K562 (cell line): ENCODE results near the gene DNAJB1. TPM values are rescaled to one million over a fixed set of nuclear protein-coding genes. Genes with fewer than 3 reads are reported as not detected.

ENCODE experiments used
- ATAC-seq: fragments of 200-7000 bp; cut with Tn5 transposase; 3 replicates; pipeline ENCODE4 v1.9.1; 2020; ENCODE audit warnings: moderate library complexity
- BruUV-seq: library from RNA; stranded (reverse); fragments of 400-500 nt; replicated peaks from 2 replicates; lab custom pipeline; 2021; lab: Mats Ljungman, UMichigan
- CTCF ChIA-PET: fragments of 300-600 bp; formaldehyde crosslinking; extraction: SDS; loops from one replicate; lab custom pipeline; 2021; ENCODE audit warnings: low intra/inter-chr PET ratio; lab: Yijun Ruan, JAX
- POLR2A ChIA-PET: fragments of 300-600, 350-650 bp; sonication (Branson Sonifier 250); formaldehyde crosslinking; extraction: SDS; loops from one replicate; lab custom pipeline; 2021; ENCODE audit warnings: antibody characterized with exemption, inconsistent platforms; lab: Yijun Ruan, JAX
- DNase-seq, 4 experiments: peaks; one replicate each; pipeline versions ENCODE4 v3.0.0 to v3.0.0-alpha.2; 2011 to 2018; ENCODE audit warnings: low spot score in 3 of 4, mixed read lengths in 3 of 4; ENCODE audit errors: extremely low read depth in 1 of 4
- FAIRE-seq: peaks from 2 replicates; lab custom pipeline; 2011; peaks lifted over from hg19 to GRCh38; lab: Jason Lieb, UNC
- H2AFZ ChIP-seq: 2 replicates; pipeline ENCODE4 v1.6.0; 2011; ENCODE audit warnings: low read depth, low read length, control low read depth, inconsistent platforms
- H3K27ac ChIP-seq: fragments of 200-600 bp; 3 replicates; pipeline ENCODE4 v1.8.0; 2011; ENCODE audit warnings: low read depth, mild to moderate bottlenecking, control low read depth, inconsistent platforms, low read length, moderate library complexity, mixed read lengths; ENCODE audit errors: extremely low read depth
- H3K27me3 ChIP-seq, 2 experiments: fragments of 300-600 bp in 1 of 2; 2 replicates in 1 of 2; 3 replicates in 1 of 2; pipeline versions ENCODE4 v1.6.0 to v1.8.0; 2011; ENCODE audit warnings: inconsistent platforms in 2 of 2, low read length in 2 of 2, mild to moderate bottlenecking in 1 of 2, mixed read lengths in 1 of 2, moderate library complexity in 1 of 2; ENCODE audit not compliant: control insufficient read depth in 2 of 2, insufficient read depth in 2 of 2
- H3K36me3 ChIP-seq: fragments of 300-600 bp; 3 replicates; pipeline ENCODE4 v1.8.0; 2011; ENCODE audit warnings: mild to moderate bottlenecking, low read length, inconsistent platforms; ENCODE audit not compliant: control insufficient read depth, insufficient read depth
- H3K4me1 ChIP-seq, 2 experiments: fragments of 200-600 bp in 1 of 2; replicated peaks in 1 of 2; 2 replicates in 1 of 2; 3 replicates in 1 of 2; pipeline versions ENCODE4 v1.5.1 to v1.8.0; 2011; ENCODE audit warnings: inconsistent platforms in 2 of 2, low read length in 2 of 2, mild to moderate bottlenecking in 1 of 2, mixed read lengths in 1 of 2, moderate library complexity in 1 of 2; ENCODE audit not compliant: control insufficient read depth in 2 of 2, insufficient read depth in 2 of 2
- H3K4me2 ChIP-seq: 2 replicates; pipeline ENCODE4 v1.6.1; 2011; ENCODE audit warnings: low read length, control low read depth, inconsistent platforms, mixed read lengths; ENCODE audit not compliant: insufficient read depth
- H3K4me3 ChIP-seq: fragments of 200-600 bp; sonication (generic), shearing (Covaris generic); 2 replicates; pipeline ENCODE4 v1.5.1; 2016; ENCODE audit warnings: control low read depth, inconsistent platforms
- H3K79me2 ChIP-seq: fragments of 200-600 bp; 3 replicates; pipeline ENCODE4 v1.8.0; 2011; ENCODE audit warnings: low read length, inconsistent platforms; ENCODE audit not compliant: control insufficient read depth, insufficient read depth
- H3K9ac ChIP-seq, 2 experiments: 2 replicates each; pipeline versions ENCODE4 v1.6.0 to v1.6.1; 2011; ENCODE audit warnings: low read depth in 2 of 2, low read length in 2 of 2, control low read depth in 1 of 2, inconsistent platforms in 1 of 2, mild to moderate bottlenecking in 1 of 2, mixed read lengths in 1 of 2; ENCODE audit not compliant: insufficient read depth in 1 of 2
- H3K9me1 ChIP-seq: one replicate; pipeline ENCODE4 v1.6.0; 2011; ENCODE audit warnings: inconsistent platforms, mild to moderate bottlenecking, low read length, moderate library complexity; ENCODE audit not compliant: control insufficient read depth, insufficient read depth
- H3K9me3 ChIP-seq: replicated peaks from 2 replicates; pipeline ENCODE4 v1.5.1; 2011; ENCODE audit warnings: low read depth, low read length, inconsistent platforms; ENCODE audit not compliant: control insufficient read depth, insufficient read depth
- H4K20me1 ChIP-seq: replicated peaks from 2 replicates; pipeline ENCODE4 v1.6.1; 2011; ENCODE audit warnings: low read length, inconsistent platforms, mixed read lengths; ENCODE audit not compliant: control insufficient read depth, insufficient read depth
- DPF2 ChIP-seq: fragments of 450-650 bp; IDR thresholded peaks from 2 replicates; pipeline ENCODE4 v1.6.1; 2016
- FOXK1 ChIP-seq: sonication (generic); formaldehyde crosslinking; IDR thresholded peaks from 2 replicates; pipeline ENCODE4 v1.8.0; 2022; ENCODE audit warnings: missing genetic modification reagents, mild to moderate bottlenecking, borderline replicate concordance
- NFIC ChIP-seq: fragments of 450-650 bp; IDR thresholded peaks from 2 replicates; pipeline ENCODE4 v1.6.1; 2017; ENCODE audit warnings: mild to moderate bottlenecking, inconsistent platforms
- POLR2A ChIP-seq: fragments of 450-650 bp; conservative IDR thresholded peaks from 2 replicates; pipeline ENCODE4 v1.6.1; 2016
- PTBP1 ChIP-seq: fragments of 200-400 bp; formaldehyde crosslinking; IDR thresholded peaks from 2 replicates; pipeline ENCODE4 v1.6.1; 2017; ENCODE audit warnings: low read depth, low read length
- TAL1 ChIP-seq: fragments of 450-650 bp; IDR thresholded peaks from 2 replicates; pipeline ENCODE4 v1.6.1; 2016; ENCODE audit warnings: mild to moderate bottlenecking
- ZC3H4 ChIP-seq: sonication (generic); formaldehyde crosslinking; IDR thresholded peaks from 2 replicates; pipeline ENCODE4 v1.9.0; 2021; ENCODE audit warnings: missing genetic modification reagents, borderline replicate concordance
- ZNF324 ChIP-seq: fragments of 250-450 bp; sonication (Bioruptor Pico); IDR thresholded peaks from 2 replicates; pipeline ENCODE4 v1.4.0; 2020; ENCODE audit warnings: mild to moderate bottlenecking
- ZNF583 ChIP-seq: fragments of 250-450 bp; sonication (Bioruptor Pico); IDR thresholded peaks from 2 replicates; pipeline ENCODE4 v1.4.0; 2020
- ZNF584 ChIP-seq: fragments of 200-800 bp; sonication (Bioruptor generic); IDR thresholded peaks from 2 replicates; pipeline ENCODE4 v1.6.1; 2016; ENCODE audit warnings: low read depth, mild to moderate bottlenecking, missing genetic modification characterization, missing compliant biosample characterization
- ZNF785 ChIP-seq: fragments of 250-450 bp; sonication (Bioruptor Pico); IDR thresholded peaks from 2 replicates; pipeline ENCODE4 v1.4.0; 2020; ENCODE audit warnings: mild to moderate bottlenecking
- WGBS: fragments of 100-300 bp; shearing (Covaris generic); methylation state at CpG from one replicate; pipeline ENCODE4 v1.1.6; 2016; ENCODE audit warnings: low coverage, mixed read lengths; ENCODE audit not compliant: insufficient coverage; ENCODE audit errors: missing lambda C conversion rate; 5-methylcytosine and 5-hydroxymethylcytosine counted together
- in situ Hi-C: fragments of 300-500 bp; cut with MboI; formaldehyde crosslinking; loops from 4 replicates; pipeline ENCODE4 v1.15.0; 2018; ENCODE audit warnings: inconsistent platforms, mixed read lengths
- intact Hi-C: fragments of 100-400 bp; cut with micrococcal nuclease; formaldehyde crosslinking; loops from 2 replicates; pipeline ENCODE4 v1.14.2; 2022
- polyA plus RNA-seq, 8 experiments: library from polyadenylated mRNA; depleted of rRNA in 4 of 8; stranded (reverse) in 5 of 8; unstranded in 3 of 8; fragments of >200 nt; fragmentation: Nextera tagmentation in 2 of 8; fragmentation: Illumina TruSeq in 1 of 8; extraction: Ambion mirVana in 2 of 8; extraction: Trizol in 1 of 8; gene quantifications; 2 replicates each; pipeline versions ENCODE4 v1.2.1 to v1.2.3, GENCODE V29; 2011 to 2014; ENCODE audit warnings: inconsistent platforms in 1 of 8, missing spikeins in 1 of 8
- total RNA-seq, 7 experiments: library from RNA; depleted of rRNA in 6 of 7; stranded (reverse); fragments of >200 nt in 6 of 7; fragmentation: Illumina TruSeq in 2 of 7; extraction: Trizol in 2 of 7; gene quantifications; 2 replicates each; pipeline versions ENCODE4 v1.2.1 to v1.2.3, GENCODE V29; 2011 to 2021; ENCODE audit warnings: low replicate concordance in 1 of 7
- TF ChIP-seq, protein P1 (sequence below): fragments of 450-650 bp; formaldehyde crosslinking; IDR thresholded peaks from 2 replicates; pipeline ENCODE4 v1.4.0; 2020; ENCODE audit warnings: mild to moderate bottlenecking, moderate library complexity
- TF ChIP-seq, protein P2 (sequence below): fragments of 250-450 bp; sonication (Bioruptor Pico); IDR thresholded peaks from 2 replicates; pipeline ENCODE4 v1.8.0; 2021; ENCODE audit warnings: mild to moderate bottlenecking, moderate library complexity
- TF ChIP-seq, protein P3 (sequence below): sonication (generic); formaldehyde crosslinking; IDR thresholded peaks from 2 replicates; pipeline ENCODE4 v1.8.1; 2022; ENCODE audit warnings: missing genetic modification reagents
- TF ChIP-seq, protein P4 (sequence below): fragments of 450-650 bp; IDR thresholded peaks from 2 replicates; pipeline ENCODE4 v1.6.1; 2017; ENCODE audit warnings: antibody characterized with exemption, mild to moderate bottlenecking

Gene DNAJB1
- total and polyA plus RNA-seq, 9 of the 15 experiments (the other 6 are each of a cell fraction or from before 2014, with no cell fraction given) = 13.2 to 113 (median 62.1) TPM

DNA sequence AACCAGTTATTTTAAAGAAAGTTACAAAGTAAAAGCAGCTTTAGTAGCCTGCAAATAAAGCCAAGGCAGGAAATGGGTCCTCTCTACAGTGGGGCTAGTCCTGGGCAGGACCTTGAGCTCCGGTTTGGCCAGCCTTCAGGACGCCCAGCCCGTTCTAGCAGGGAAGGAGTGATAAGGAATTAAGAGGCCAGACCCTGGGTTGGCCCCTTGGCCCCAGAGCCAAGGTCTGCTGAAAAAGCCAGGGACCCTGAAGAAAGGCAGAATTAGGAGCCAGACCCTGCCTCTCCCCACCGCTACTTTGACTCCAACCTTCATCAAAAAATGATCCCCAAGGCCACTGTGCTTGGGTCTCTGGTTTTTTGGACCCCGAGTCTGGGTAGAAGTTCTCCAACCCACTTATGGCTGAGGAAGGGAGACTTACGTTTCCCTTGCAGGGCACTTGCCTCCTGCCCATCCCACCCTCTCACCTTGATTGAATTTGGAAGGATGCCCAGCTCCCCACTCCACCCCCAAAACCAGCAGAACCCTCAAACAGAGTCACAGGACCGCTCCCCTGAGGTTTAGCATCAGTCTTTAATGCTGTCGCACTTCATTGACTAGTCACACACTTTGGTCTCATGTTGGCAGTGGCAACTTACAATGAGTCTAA, 3.9 kb downstream of the DNAJB1 start:
- Histone ChIP-seq H3K4me3 (no peak overlapping the region), H3K4me1 (peaks cover 50 to 57% of the 10 kb centered on the region in 2 experiments), H3K36me3 (peaks cover 38% of the 10 kb centered on the region), H4K20me1 (peaks cover 26% of the 10 kb centered on the region), H2AFZ (no peak overlapping the region), H3K27ac (peak overlapping the region; percentile 6; the same call in 1 of the 3 replicates), H3K9me1 (no peaks in the 10 kb centered on the region), H3K9ac (peak overlapping the region in 1 of 2 experiments; percentile 72; a peak in 2 of 4 replicates), H3K27me3 (no peaks in the 10 kb centered on the region), H3K4me2 (peak overlapping the region; percentile 28), H3K9me3 (no peaks in the 10 kb centered on the region), H3K79me2 (peaks cover 45% of the 10 kb centered on the region)
- no peak for FAIRE-seq
- intact Hi-C loops = no loop called here
- DNase-seq = peak in 1 of 4 experiments; percentile 49
- in situ Hi-C loops = no loop called here
- no TSS peak for BruUV-seq
- ChIA-PET CTCF (no interaction called here), POLR2A (interaction anchor here (0.7 to 6.3 kb wide), 10 partner anchors 8 to 106 kb away, joined by 3 to 70 read pairs (median 4); no protein-coding TSS in a partner anchor)
- ATAC-seq = no peak
- WGBS = 58% methylated on average over 7 of the region's 8 CpGs
- TF ChIP-seq NFIC = peak; percentile 20; the same call in 1 of the 2 replicates
- TF ChIP-seq PTBP1 = no peak
- TF ChIP-seq TAL1 = no peak
- TF ChIP-seq DPF2 = no peak
- TF ChIP-seq, protein P1, sequence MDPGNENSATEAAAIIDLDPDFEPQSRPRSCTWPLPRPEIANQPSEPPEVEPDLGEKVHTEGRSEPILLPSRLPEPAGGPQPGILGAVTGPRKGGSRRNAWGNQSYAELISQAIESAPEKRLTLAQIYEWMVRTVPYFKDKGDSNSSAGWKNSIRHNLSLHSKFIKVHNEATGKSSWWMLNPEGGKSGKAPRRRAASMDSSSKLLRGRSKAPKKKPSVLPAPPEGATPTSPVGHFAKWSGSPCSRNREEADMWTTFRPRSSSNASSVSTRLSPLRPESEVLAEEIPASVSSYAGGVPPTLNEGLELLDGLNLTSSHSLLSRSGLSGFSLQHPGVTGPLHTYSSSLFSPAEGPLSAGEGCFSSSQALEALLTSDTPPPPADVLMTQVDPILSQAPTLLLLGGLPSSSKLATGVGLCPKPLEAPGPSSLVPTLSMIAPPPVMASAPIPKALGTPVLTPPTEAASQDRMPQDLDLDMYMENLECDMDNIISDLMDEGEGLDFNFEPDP (CRISPR knock-in tag) = no peak
- TF ChIP-seq, protein P2, sequence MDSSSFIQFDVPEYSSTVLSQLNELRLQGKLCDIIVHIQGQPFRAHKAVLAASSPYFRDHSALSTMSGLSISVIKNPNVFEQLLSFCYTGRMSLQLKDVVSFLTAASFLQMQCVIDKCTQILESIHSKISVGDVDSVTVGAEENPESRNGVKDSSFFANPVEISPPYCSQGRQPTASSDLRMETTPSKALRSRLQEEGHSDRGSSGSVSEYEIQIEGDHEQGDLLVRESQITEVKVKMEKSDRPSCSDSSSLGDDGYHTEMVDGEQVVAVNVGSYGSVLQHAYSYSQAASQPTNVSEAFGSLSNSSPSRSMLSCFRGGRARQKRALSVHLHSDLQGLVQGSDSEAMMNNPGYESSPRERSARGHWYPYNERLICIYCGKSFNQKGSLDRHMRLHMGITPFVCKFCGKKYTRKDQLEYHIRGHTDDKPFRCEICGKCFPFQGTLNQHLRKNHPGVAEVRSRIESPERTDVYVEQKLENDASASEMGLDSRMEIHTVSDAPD = no peak
- TF ChIP-seq, protein P3, sequence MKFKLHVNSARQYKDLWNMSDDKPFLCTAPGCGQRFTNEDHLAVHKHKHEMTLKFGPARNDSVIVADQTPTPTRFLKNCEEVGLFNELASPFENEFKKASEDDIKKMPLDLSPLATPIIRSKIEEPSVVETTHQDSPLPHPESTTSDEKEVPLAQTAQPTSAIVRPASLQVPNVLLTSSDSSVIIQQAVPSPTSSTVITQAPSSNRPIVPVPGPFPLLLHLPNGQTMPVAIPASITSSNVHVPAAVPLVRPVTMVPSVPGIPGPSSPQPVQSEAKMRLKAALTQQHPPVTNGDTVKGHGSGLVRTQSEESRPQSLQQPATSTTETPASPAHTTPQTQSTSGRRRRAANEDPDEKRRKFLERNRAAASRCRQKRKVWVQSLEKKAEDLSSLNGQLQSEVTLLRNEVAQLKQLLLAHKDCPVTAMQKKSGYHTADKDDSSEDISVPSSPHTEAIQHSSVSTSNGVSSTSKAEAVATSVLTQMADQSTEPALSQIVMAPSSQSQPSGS (CRISPR knock-in tag) = no peak
- TF ChIP-seq, protein P4, sequence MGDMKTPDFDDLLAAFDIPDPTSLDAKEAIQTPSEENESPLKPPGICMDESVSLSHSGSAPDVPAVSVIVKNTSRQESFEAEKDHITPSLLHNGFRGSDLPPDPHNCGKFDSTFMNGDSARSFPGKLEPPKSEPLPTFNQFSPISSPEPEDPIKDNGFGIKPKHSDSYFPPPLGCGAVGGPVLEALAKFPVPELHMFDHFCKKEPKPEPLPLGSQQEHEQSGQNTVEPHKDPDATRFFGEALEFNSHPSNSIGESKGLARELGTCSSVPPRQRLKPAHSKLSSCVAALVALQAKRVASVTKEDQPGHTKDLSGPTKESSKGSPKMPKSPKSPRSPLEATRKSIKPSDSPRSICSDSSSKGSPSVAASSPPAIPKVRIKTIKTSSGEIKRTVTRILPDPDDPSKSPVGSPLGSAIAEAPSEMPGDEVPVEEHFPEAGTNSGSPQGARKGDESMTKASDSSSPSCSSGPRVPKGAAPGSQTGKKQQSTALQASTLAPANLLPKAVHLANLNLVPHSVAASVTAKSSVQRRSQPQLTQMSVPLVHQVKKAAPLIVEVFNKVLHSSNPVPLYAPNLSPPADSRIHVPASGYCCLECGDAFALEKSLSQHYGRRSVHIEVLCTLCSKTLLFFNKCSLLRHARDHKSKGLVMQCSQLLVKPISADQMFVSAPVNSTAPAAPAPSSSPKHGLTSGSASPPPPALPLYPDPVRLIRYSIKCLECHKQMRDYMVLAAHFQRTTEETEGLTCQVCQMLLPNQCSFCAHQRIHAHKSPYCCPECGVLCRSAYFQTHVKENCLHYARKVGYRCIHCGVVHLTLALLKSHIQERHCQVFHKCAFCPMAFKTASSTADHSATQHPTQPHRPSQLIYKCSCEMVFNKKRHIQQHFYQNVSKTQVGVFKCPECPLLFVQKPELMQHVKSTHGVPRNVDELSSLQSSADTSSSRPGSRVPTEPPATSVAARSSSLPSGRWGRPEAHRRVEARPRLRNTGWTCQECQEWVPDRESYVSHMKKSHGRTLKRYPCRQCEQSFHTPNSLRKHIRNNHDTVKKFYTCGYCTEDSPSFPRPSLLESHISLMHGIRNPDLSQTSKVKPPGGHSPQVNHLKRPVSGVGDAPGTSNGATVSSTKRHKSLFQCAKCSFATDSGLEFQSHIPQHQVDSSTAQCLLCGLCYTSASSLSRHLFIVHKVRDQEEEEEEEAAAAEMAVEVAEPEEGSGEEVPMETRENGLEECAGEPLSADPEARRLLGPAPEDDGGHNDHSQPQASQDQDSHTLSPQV = peak; percentile 21; the same call in 1 of the 2 replicates
- TF ChIP-seq ZNF584 = no peak
- TF ChIP-seq ZNF583 (CRISPR knock-in tag) = no peak
- TF ChIP-seq POLR2A = peak; percentile 29; the same call in 1 of the 2 replicates
- TF ChIP-seq ZNF324 (CRISPR knock-in tag) = no peak
- peak; percentile 67; the same call in 1 of the 2 replicates for TF ChIP-seq ZC3H4 (CRISPR knock-in tag)
- no peak for TF ChIP-seq FOXK1 (CRISPR knock-in tag)
- no peak for TF ChIP-seq ZNF785 (CRISPR knock-in tag)
